Smooth muscle cell (in vitro differentiated cells): Measurements from ENCODE around the gene PARP3. TPM values are rescaled to one million over a fixed set of nuclear protein-coding genes. Genes with fewer than 3 reads are reported as not detected.

Experiments
- DNase-seq: peaks from one replicate; lab custom pipeline; 2025; ENCODE audit not compliant: unreplicated experiment; lab: John Stamatoyannopoulos, UW
- H2AFZ ChIP-seq: fragments of 200-600 bp; sonication (generic); 2 replicates; pipeline ENCODE4 v1.6.0; 2016; ENCODE audit warnings: antibody characterized with exemption, low read depth, mild to moderate bottlenecking
- H3F3A ChIP-seq: fragments of 200-600 bp; sonication (generic); 2 replicates; pipeline ENCODE4 v1.6.0; 2017; ENCODE audit warnings: antibody characterized with exemption, low read depth
- H3K27ac ChIP-seq: fragments of 200-600 bp; sonication (generic); 2 replicates; pipeline ENCODE4 v1.5.1; 2016; ENCODE audit warnings: low read depth, mild to moderate bottlenecking
- H3K27me3 ChIP-seq: fragments of 200-600 bp; sonication (generic); 2 replicates; pipeline ENCODE4 v1.6.1; 2016; ENCODE audit warnings: low read depth, mild to moderate bottlenecking
- H3K36me3 ChIP-seq: fragments of 200-600 bp; sonication (generic); 2 replicates; pipeline ENCODE4 v1.5.1; 2016; ENCODE audit warnings: low read depth
- H3K4me1 ChIP-seq: fragments of 200-600 bp; sonication (generic); 2 replicates; pipeline ENCODE4 v1.5.1; 2016; ENCODE audit warnings: low read depth
- H3K4me2 ChIP-seq: fragments of 200-600 bp; sonication (generic); 2 replicates; pipeline ENCODE4 v1.6.0; 2016; ENCODE audit warnings: mild to moderate bottlenecking
- H3K4me3 ChIP-seq: fragments of 200-600 bp; sonication (generic); 2 replicates; pipeline ENCODE4 v1.5.1; 2016; ENCODE audit warnings: mild to moderate bottlenecking
- H3K79me2 ChIP-seq: fragments of 200-600 bp; sonication (generic); 2 replicates; pipeline ENCODE4 v1.6.0; 2016; ENCODE audit warnings: low read depth, mild to moderate bottlenecking
- H3K9ac ChIP-seq: fragments of 200-600 bp; sonication (generic); 2 replicates; pipeline ENCODE4 v1.6.0; 2016; ENCODE audit warnings: low read depth
- H3K9me3 ChIP-seq: fragments of 200-600 bp; sonication (generic); replicated peaks from 2 replicates; pipeline ENCODE4 v1.5.1; 2016; ENCODE audit warnings: low read depth
- H4K20me1 ChIP-seq: fragments of 200-600 bp; sonication (generic); 2 replicates; pipeline ENCODE4 v1.6.0; 2016; ENCODE audit warnings: low read depth
- CTCF ChIP-seq: fragments of 200-600 bp; sonication (generic); IDR thresholded peaks from 2 replicates; pipeline ENCODE4 v1.5.1; 2017; ENCODE audit warnings: borderline replicate concordance, mild to moderate bottlenecking, antibody characterized with exemption; ENCODE audit not compliant: insufficient read depth, poor library complexity, severe bottlenecking
- WGBS: methylation state at CpG from one replicate; pipeline ENCODE4 v1.1.7; 2016; ENCODE audit warnings: low lambda C conversion rate; 5-methylcytosine and 5-hydroxymethylcytosine counted together
- polyA plus RNA-seq: library from polyadenylated mRNA; unstranded; fragments of >200 nt; fragmentation: Nextera tagmentation; extraction: Ambion mirVana; gene quantifications from 2 replicates; pipeline ENCODE4 v1.2.1, GENCODE V29; 2016
- total RNA-seq: library from RNA; depleted of rRNA; stranded (reverse); fragments of >200 nt; gene quantifications from 2 replicates; pipeline ENCODE4 v1.2.3, GENCODE V29; 2014

PARP3 gene
- total and polyA plus RNA-seq, 2 experiments from 2014 or later, result 7.2 to 10.5 TPM

GRCh38 chr3:51947215-51947900 lies 5.2 kb downstream of the PARP3 start:
- Histone ChIP-seq H3F3A (no peaks in the 10 kb centered on the region), H3K79me2 (no peaks in the 10 kb centered on the region), H3K4me3 (no peak overlapping the region), H2AFZ (no peak overlapping the region), H3K36me3 (no peaks in the 10 kb centered on the region), H3K9me3 (no peaks in the 10 kb centered on the region), H3K4me1 (no peaks in the 10 kb centered on the region), H4K20me1 (no peaks in the 10 kb centered on the region), H3K27ac (no peak overlapping the region), H3K9ac (no peak overlapping the region), H3K27me3 (no peaks in the 10 kb centered on the region), H3K4me2 (no peak overlapping the region)
- TF ChIP-seq CTCF, result no peak
- DNase-seq, result no peak
- 82% methylated on average over 13 of the region's 13 CpGs for WGBS

- H3K9ac ChIP-seq, result no peak overlapping the region
- H3K36me3 ChIP-seq, result no peaks in the 10 kb centered on the region
- no peak overlapping the region for H3K4me3 ChIP-seq
- no peaks in the 10 kb centered on the region for H3F3A ChIP-seq
- H2AFZ ChIP-seq, result no peak overlapping the region
- DNase-seq, result no peak
- H3K27ac ChIP-seq, result no peak overlapping the region
- H3K79me2 ChIP-seq, result no peaks in the 10 kb centered on the region
- H3K9me3 ChIP-seq, result no peaks in the 10 kb centered on the region
- no peaks in the 10 kb centered on the region for H3K4me1 ChIP-seq
- H3K27me3 ChIP-seq, result no peaks in the 10 kb centered on the region
- no peak overlapping the region for H3K4me2 ChIP-seq
- no peak for TF ChIP-seq CTCF
- no peaks in the 10 kb centered on the region for H4K20me1 ChIP-seq
- WGBS, result 92% methylated on average over 10 of the region's 10 CpGs
Observed at GRCh38 chr3:51948016-51948580, 5.9 kb downstream of the PARP3 start.

GRCh38 chr3:51949121-51949520 lies 7.0 kb downstream of the PARP3 start:
- WGBS, result 88% methylated on average over 5 of the region's 5 CpGs
- no peak overlapping the region for H3K4me2 ChIP-seq

More at GRCh38 chr3:51949121-51949520, 7.0 kb downstream of the PARP3 start:
- H3K27me3 ChIP-seq, result peaks cover 4% of the 10 kb centered on the region
- no peaks in the 10 kb centered on the region for H3K36me3 ChIP-seq
- H3F3A ChIP-seq, result no peaks in the 10 kb centered on the region
- no peak overlapping the region for H2AFZ ChIP-seq
- no peak for DNase-seq
- no peak overlapping the region for H3K27ac ChIP-seq
- no peak overlapping the region for H3K9ac ChIP-seq
- H3K9me3 ChIP-seq, result no peaks in the 10 kb centered on the region
- H3K79me2 ChIP-seq, result no peaks in the 10 kb centered on the region
- TF ChIP-seq CTCF, result no peak
- no peaks in the 10 kb centered on the region for H3K4me1 ChIP-seq
- no peak overlapping the region for H3K4me3 ChIP-seq
- H4K20me1 ChIP-seq, result no peaks in the 10 kb centered on the region
